Measurements from ENCODE around the gene ADARB2.

DNA sequence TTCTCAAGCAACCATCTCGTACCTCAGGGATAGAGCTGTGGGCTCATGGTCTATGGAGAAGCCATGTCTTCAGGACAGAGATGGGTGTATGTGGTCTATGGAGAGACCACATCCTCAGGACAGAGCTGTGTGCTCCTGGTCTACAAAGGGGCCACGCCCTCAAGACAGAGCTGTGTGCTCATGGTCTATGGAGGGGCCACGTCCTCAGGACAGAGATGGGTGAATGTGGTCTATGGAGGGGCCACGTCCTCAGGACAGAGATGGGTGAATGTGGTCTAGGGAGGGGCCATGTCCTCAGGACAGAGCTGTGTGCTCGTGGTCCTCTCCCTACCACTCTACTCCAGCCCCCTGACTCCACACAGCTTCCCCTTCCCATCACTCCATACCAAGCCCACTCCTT lies 563.3 kb downstream of the ADARB2 start:
- TF ChIP-seq, protein P1, sequence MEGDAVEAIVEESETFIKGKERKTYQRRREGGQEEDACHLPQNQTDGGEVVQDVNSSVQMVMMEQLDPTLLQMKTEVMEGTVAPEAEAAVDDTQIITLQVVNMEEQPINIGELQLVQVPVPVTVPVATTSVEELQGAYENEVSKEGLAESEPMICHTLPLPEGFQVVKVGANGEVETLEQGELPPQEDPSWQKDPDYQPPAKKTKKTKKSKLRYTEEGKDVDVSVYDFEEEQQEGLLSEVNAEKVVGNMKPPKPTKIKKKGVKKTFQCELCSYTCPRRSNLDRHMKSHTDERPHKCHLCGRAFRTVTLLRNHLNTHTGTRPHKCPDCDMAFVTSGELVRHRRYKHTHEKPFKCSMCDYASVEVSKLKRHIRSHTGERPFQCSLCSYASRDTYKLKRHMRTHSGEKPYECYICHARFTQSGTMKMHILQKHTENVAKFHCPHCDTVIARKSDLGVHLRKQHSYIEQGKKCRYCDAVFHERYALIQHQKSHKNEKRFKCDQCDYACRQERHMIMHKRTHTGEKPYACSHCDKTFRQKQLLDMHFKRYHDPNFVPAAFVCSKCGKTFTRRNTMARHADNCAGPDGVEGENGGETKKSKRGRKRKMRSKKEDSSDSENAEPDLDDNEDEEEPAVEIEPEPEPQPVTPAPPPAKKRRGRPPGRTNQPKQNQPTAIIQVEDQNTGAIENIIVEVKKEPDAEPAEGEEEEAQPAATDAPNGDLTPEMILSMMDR (IDR thresholded peaks at IDR 0.05; ENCODE audit: low read depth, low read length, poor library complexity, severe bottlenecking) = no peak
- TF ChIP-seq EZH2phosphoT487 (IDR thresholded peaks at IDR 0.05; ENCODE audit: borderline replicate concordance, low read length) = no peak

All from DOHH2 (cell line).